NCI-H2081 (cell line): ENCODE results near the gene CD244.

Experiments used
- DNase-seq, 2 experiments: peaks; one replicate each; lab custom pipeline; 2025; lab: John Stamatoyannopoulos, UW

CD244 gene

GRCh38 chr1:160781186-160781766 lies 81.4 kb downstream of the CD244 start:
- DNase-seq: no peak

- DNase-seq: no peak
These were observed 82.3 kb downstream of the CD244 start for GRCh38 chr1:160780398-160780755.
